HG02623 (cell line): ENCODE measurements around the gene UPK1A.
"Not testable (repeated sequence)": the region's sequence is repeated elsewhere in the genome, so short reads cannot be mapped to it uniquely, and the experiment has no call there.

Source experiments
- ATAC-seq: cut with Tn5 transposase; IDR thresholded peaks from one replicate; pipeline ENCODE4 v1.9.1; 2021; ENCODE audit warnings: moderate library complexity; ENCODE audit not compliant: unreplicated experiment

UPK1A gene

GRCh38 chr19:35644206-35644986 is 21.9 kb upstream of the UPK1A start:
- peak; percentile 66 for ATAC-seq

- ATAC-seq = no peak
Observed at GRCh38 chr19:35644987-35645679, 21.2 kb upstream of the UPK1A start.

DNA sequence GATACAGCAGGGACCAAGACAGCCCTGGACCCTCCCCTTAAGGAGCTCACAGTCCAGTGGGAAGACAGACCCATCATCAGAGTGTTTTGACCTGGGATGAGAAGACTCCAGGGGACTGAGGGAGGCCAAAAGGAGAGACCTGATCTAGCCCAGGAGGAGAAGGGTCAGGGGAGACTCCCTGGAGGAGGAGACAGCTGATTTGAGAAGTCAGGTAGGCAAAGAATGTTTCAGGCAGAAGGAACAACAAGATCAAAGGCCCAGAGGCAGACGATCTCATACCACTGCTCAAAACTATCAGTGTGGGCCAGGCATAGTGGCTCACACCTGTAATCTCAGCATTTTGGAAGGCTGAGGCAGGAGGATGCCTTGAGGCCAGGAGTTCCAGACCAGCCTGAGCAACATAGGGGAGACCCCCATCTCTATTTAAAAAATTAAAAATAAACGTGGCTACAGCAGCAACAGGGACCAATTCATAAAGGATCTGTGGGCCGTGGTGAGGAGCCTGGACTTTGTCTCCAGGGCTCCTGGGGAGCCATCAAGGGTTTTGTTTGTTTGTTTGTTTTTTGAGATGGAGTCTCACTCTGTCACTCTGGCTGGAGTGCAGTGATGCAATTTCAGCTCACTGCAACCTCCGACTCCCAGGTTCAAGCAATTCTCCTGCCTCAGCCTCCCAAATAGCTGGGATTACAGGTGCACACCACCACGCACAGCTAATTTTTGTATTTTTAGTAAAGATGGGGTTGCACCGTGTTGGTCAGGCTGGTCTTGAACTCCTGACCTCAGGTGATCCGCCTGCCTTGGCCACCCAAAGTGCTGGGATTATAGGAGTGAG is 20.4 kb upstream of the UPK1A start:
- ATAC-seq = no peak

GRCh38 chr19:35648017-35648961 is 18.0 kb upstream of the UPK1A start, which contains the start of gene COX6B1:
Gene COX6B1 (plus strand): TSS chr19:35648323. CDS start chr19:35651244, 2,921 bp downstream.
- peak; percentile 60 for ATAC-seq

- ATAC-seq = no peak
Observed at GRCh38 chr19:35650581-35650980, 15.7 kb upstream of the UPK1A start.

GRCh38 chr19:35654828-35655227 is 11.5 kb upstream of the UPK1A start:
- ATAC-seq = not testable (repeated sequence)

DNA sequence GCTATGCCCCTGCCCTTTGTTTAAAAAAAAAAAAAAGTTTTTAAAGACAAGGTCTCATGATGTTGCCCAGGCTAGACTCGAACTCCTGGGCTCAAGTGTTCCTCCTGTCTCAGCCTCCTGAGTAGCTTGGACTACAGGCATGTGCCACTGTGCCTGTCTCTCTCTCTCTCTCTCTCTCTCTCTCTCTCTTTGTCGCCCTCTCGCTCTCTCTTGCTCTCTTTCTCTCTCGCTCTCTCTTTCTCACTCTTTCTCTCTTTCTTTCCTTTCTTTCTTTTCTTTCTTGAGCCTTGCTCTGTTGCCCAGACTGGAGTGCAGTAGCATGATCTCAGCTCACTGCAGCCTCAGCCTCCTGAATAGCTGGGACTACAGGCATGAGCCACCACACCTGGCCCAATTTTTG is 10.7 kb upstream of the UPK1A start:
- ATAC-seq = no peak

- no peak for ATAC-seq
Observed at GRCh38 chr19:35656700-35657099, 9.6 kb upstream of the UPK1A start.

DNA sequence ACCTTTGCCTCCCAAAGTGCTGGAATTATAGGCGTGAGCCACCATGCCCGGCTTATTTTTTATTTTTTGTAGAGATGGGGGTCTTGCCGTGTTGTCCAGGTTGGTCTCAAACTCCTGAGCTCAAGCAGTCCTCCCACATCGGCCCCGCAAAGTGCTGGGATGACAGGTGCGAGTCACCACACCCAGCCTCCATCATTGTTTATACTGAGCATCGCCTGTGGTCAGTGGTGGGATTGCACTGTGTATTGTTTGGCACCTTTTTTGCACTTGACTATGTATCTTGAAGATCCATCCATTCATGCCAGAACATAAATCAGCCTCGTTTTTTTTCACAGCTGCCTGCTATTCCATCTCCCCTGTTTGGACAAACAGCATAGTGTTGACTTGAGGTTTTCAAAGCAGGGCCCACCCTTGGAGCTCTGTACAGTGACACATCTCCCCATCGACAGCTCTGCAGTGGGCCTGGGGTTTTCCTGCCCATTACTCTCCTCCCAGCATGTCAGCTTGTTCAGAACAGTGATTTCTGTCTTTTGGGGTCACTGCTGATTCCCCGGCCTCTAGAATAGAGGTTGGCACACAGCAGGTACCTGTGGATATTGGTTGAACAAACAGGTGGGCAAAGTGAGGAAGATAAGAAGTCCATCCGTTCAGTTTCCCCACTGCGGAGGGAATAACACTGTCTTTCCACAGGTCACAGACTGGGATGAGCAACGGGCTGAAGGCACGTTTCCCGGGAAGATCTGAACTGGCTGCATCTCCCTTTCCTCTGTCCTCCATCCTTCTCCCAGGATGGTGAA is 8.2 kb upstream of the UPK1A start:
- no peak for ATAC-seq

- ATAC-seq = no peak
Observed at GRCh38 chr19:35661995-35662340, 4.3 kb upstream of the UPK1A start.

DNA sequence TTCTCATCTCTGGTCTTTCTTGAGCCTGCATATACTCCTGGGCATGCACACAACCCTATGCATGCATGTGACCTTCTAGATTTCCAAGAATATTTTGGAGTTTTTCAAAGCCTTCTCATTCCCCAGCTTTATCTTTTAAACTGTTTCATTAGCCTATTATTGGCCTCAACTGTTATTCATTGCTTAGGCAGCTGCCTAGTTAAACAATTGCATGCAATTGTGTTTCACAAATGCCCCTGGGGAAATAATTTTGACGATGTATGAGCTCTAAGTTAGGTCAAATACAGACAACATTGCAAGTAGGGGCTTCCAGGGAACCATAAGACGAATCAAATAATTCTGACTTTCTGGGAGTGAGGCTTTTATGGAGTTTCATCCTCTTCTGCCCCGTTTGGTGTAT is 2.3 kb upstream of the UPK1A start:
- ATAC-seq = no peak

DNA sequence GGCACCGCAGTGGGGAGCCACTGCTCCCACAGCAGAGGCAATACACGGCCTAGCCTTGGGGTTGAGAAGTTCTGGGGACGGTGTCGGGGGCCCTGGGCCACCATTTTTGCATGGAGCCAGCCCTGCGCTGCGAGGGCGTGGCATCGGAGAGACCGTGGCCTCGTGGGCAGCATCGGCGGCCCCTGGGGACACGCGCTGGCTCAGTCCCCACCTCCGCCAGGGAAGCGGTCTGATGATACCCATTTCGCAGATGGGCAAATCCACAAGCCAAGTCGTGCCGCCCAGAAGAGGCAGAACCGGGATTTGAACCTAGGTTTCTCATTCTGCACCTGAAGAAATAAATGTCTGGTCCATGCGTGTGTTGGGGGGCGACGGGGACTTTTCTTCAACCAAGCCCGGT is 1.2 kb upstream of the UPK1A start:
- no peak for ATAC-seq

DNA sequence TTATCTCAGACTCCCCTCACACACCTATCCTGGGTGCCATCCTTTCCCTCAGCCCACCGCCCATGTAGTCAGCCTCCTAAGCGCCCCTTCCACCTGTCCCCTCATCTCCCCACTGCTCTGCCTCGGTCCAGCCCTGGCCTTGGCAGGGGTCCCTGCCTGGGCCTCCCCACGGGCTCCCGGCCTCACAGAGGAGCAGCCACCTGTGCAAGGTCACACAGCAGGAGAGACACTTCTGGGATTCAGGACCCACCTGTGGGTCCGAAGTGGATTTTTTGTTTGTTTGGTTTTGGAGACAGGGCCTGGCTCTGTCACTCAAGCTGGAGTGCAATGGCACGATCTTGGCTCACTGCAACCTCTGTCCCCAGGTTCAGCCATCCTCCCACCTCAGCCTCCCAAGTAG is 713 bp upstream of the UPK1A start:
- no peak for ATAC-seq

- no peak for ATAC-seq
Observed at GRCh38 chr19:35669566-35669965, 3.2 kb downstream of the UPK1A start.

GRCh38 chr19:35669974-35670373 is 3.7 kb downstream of the UPK1A start:
- ATAC-seq = no peak

DNA sequence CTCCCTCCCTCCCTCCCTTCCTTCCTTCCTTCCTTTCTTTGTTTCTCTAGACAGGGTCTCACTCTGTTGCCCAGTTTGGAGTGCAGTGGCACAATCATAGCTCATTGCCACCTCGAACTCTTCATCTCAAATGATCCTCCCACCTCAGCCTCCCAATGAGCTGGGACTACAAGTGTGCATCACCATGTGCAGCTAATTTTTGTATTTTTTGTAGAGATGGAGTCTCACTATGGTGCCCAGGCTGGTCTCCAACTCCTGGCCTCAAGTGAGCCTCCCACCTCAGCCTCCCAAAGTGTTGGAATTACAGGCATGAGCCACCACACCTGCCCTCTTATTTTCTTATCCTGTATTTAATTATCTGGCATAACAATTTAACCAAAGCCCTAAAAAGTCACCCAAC is 4.4 kb downstream of the UPK1A start:
- ATAC-seq = no peak

- ATAC-seq = no peak
Observed at GRCh38 chr19:35671818-35672217, 5.5 kb downstream of the UPK1A start.

DNA sequence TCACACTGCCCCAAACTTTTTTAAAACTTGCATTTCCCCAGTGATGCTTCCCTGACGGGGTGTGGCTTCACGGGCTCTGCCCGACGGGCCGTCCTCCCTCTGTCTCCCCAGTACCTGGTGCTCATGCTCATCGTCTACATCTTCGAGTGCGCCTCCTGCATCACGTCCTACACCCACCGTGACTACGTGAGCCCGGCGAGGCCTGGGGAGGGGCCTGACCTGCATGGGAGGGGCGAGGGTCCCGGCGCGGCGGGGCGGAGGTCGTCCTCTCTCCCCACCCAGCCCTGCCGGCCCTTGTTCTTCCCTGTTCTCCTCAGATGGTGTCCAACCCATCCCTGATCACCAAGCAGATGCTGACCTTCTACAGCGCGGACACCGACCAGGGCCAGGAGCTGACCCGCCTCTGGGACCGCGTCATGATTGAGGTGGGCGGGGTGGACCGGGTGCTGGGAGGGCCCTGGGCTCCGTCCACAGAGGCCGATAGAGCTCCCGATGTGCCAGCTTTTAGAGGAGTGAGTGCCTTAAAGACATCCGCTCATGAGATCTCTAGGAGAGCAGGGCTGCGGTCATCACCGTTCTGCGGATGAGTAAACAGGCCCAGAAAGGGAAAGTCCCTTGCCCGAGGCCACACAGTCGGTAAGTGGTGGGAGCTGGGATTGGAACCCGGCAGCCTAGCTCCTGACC is 6.9 kb downstream of the UPK1A start:
- no peak for ATAC-seq

- no peak for ATAC-seq
Observed at GRCh38 chr19:35675589-35676140, 9.3 kb downstream of the UPK1A start.
